Neural crest cell (in vitro differentiated cells): ENCODE measurements around the gene GNAI3. TPM values are rescaled to one million over a fixed set of nuclear protein-coding genes. Genes with fewer than 3 reads are reported as not detected.

Experiments used
- DNase-seq: peaks from one replicate; pipeline ENCODE4 v3.0.0; 2021; ENCODE audit warnings: low read depth, mixed read lengths, low spot score
- H3K27ac Mint-ChIP-seq: one replicate; pipeline ENCODE4 v1.8.0; 2021; ENCODE audit warnings: mild to moderate bottlenecking, mixed read lengths; ENCODE audit not compliant: unreplicated experiment
- H3K27me3 Mint-ChIP-seq: 2 replicates; pipeline ENCODE4 v1.8.0; 2021; ENCODE audit warnings: low read depth, mild to moderate bottlenecking, mixed read lengths
- H3K36me3 Mint-ChIP-seq: 2 replicates; pipeline ENCODE4 v1.8.0; 2021; ENCODE audit warnings: low read depth, mild to moderate bottlenecking, mixed read lengths
- H3K4me1 Mint-ChIP-seq: 2 replicates; pipeline ENCODE4 v1.8.0; 2021; ENCODE audit warnings: mixed read lengths
- H3K4me3 Mint-ChIP-seq: one replicate; pipeline ENCODE4 v1.8.0; 2021; ENCODE audit warnings: mild to moderate bottlenecking, mixed read lengths
- H3K9me3 Mint-ChIP-seq: 2 replicates; pipeline ENCODE4 v1.8.0; 2021; ENCODE audit warnings: mixed read lengths
- CTCF ChIP-seq: fragments of 200-600 bp; sonication (generic); conservative IDR thresholded peaks from 2 replicates; pipeline ENCODE4 v1.5.0; 2021; ENCODE audit warnings: antibody characterized with exemption, mild to moderate bottlenecking
- total RNA-seq: library from RNA; stranded (reverse); gene quantifications from 2 replicates; pipeline ENCODE4 v1.2.1, GENCODE V29; 2021

The GNAI3 gene
- total RNA-seq, 1 donor from 2014 or later = 9.8 TPM

- no peaks in the 10 kb centered on the region for H3K9me3 Mint-ChIP-seq
- peaks cover 17% of the 10 kb centered on the region for H3K4me1 Mint-ChIP-seq
- no peak overlapping the region for H3K4me3 Mint-ChIP-seq
- H3K27me3 Mint-ChIP-seq = no peaks in the 10 kb centered on the region
- H3K27ac Mint-ChIP-seq = no peak overlapping the region
- DNase-seq = no peak
- H3K36me3 Mint-ChIP-seq = no peaks in the 10 kb centered on the region
- no peak for TF ChIP-seq CTCF
These were observed 9.1 kb downstream of the GNAI3 start for GRCh38 chr1:109557520-109557919.

GRCh38 chr1:109559995-109560394 is 11.6 kb downstream of the GNAI3 start:
- no peaks in the 10 kb centered on the region for H3K36me3 Mint-ChIP-seq
- H3K27ac Mint-ChIP-seq = no peak overlapping the region
- peaks cover 27% of the 10 kb centered on the region for H3K4me1 Mint-ChIP-seq
- H3K27me3 Mint-ChIP-seq = no peaks in the 10 kb centered on the region
- H3K4me3 Mint-ChIP-seq = no peak overlapping the region
- DNase-seq = no peak
- H3K9me3 Mint-ChIP-seq = no peaks in the 10 kb centered on the region
- no peak for TF ChIP-seq CTCF

GRCh38 chr1:109564194-109564878 is 15.9 kb downstream of the GNAI3 start:
- Mint-ChIP-seq H3K27ac (peak overlapping the region; percentile 20), H3K4me1 (peaks cover 25% of the 10 kb centered on the region), H3K27me3 (no peaks in the 10 kb centered on the region), H3K4me3 (no peak overlapping the region), H3K9me3 (no peaks in the 10 kb centered on the region), H3K36me3 (no peaks in the 10 kb centered on the region)
- TF ChIP-seq CTCF = no peak
- no peak for DNase-seq

- no peak for DNase-seq
- Mint-ChIP-seq H3K27me3 (no peaks in the 10 kb centered on the region), H3K9me3 (no peaks in the 10 kb centered on the region), H3K4me1 (peaks cover 25% of the 10 kb centered on the region), H3K27ac (no peak overlapping the region), H3K4me3 (no peak overlapping the region), H3K36me3 (no peaks in the 10 kb centered on the region)
- TF ChIP-seq CTCF = no peak
These were observed 16.8 kb downstream of the GNAI3 start for GRCh38 chr1:109565241-109565640.

- DNase-seq = no peak
- H3K27ac Mint-ChIP-seq = no peak overlapping the region
- peaks cover 25% of the 10 kb centered on the region for H3K4me1 Mint-ChIP-seq
- no peaks in the 10 kb centered on the region for H3K27me3 Mint-ChIP-seq
- H3K36me3 Mint-ChIP-seq = no peaks in the 10 kb centered on the region
- TF ChIP-seq CTCF = no peak
- H3K9me3 Mint-ChIP-seq = no peaks in the 10 kb centered on the region
- H3K4me3 Mint-ChIP-seq = no peak overlapping the region
These were observed 18.6 kb downstream of the GNAI3 start for GRCh38 chr1:109566982-109567381.
